Hepatocyte (in vitro differentiated cells): Measurements from ENCODE around the gene C5AR2. TPM values are rescaled to one million over a fixed set of nuclear protein-coding genes. Genes with fewer than 3 reads are reported as not detected.

ENCODE experiments used
- DNase-seq: peaks from one replicate; pipeline ENCODE4 v3.0.0-alpha.2; 2016; ENCODE audit warnings: low spot score
- H2AFZ ChIP-seq: fragments of 200-600 bp; sonication (generic); 2 replicates; pipeline ENCODE4 v1.6.0; 2016; ENCODE audit warnings: antibody characterized with exemption, mild to moderate bottlenecking
- H3K27ac ChIP-seq: fragments of 200-600 bp; sonication (generic); 2 replicates; pipeline ENCODE4 v1.5.1; 2016; ENCODE audit warnings: mild to moderate bottlenecking
- H3K27me3 ChIP-seq: fragments of 200-600 bp; sonication (generic); 2 replicates; pipeline ENCODE4 v1.6.1; 2016
- H3K36me3 ChIP-seq: fragments of 200-600 bp; sonication (generic); replicated peaks from 2 replicates; pipeline ENCODE4 v1.5.1; 2016; ENCODE audit warnings: low read depth; ENCODE audit not compliant: insufficient read depth
- H3K4me1 ChIP-seq: fragments of 200-600 bp; sonication (generic); 2 replicates; pipeline ENCODE4 v1.5.1; 2016; ENCODE audit warnings: mild to moderate bottlenecking, moderate library complexity; ENCODE audit not compliant: insufficient read depth
- H3K4me2 ChIP-seq: fragments of 200-600 bp; sonication (generic); 2 replicates; pipeline ENCODE4 v1.6.0; 2016
- H3K4me3 ChIP-seq: fragments of 200-600 bp; sonication (generic); 2 replicates; pipeline ENCODE4 v1.5.1; 2016; ENCODE audit warnings: mild to moderate bottlenecking
- H3K79me2 ChIP-seq: fragments of 200-600 bp; sonication (generic); 2 replicates; pipeline ENCODE4 v1.6.0; 2017; ENCODE audit warnings: mild to moderate bottlenecking
- H3K9me2 ChIP-seq: fragments of 200-600 bp; sonication (generic); replicated peaks from 2 replicates; pipeline ENCODE4 v1.6.0; 2017; ENCODE audit warnings: mild to moderate bottlenecking; ENCODE audit not compliant: insufficient read depth
- H3K9me3 ChIP-seq: fragments of 200-600 bp; sonication (generic); 2 replicates; pipeline ENCODE4 v1.5.1; 2016; ENCODE audit warnings: low read depth, mild to moderate bottlenecking
- H4K20me1 ChIP-seq: fragments of 200-600 bp; sonication (generic); 2 replicates; pipeline ENCODE4 v1.6.0; 2016; ENCODE audit warnings: mild to moderate bottlenecking; ENCODE audit not compliant: insufficient read depth, poor library complexity, severe bottlenecking
- EZH2 ChIP-seq: fragments of 200-600 bp; sonication (generic); IDR thresholded peaks from 2 replicates; pipeline ENCODE4 v1.6.1; 2016; ENCODE audit warnings: antibody characterized with exemption, mild to moderate bottlenecking, borderline replicate concordance
- EZH2phosphoT487 ChIP-seq: fragments of 200-600 bp; sonication (generic); IDR thresholded peaks from one replicate; pipeline ENCODE4 v1.6.1; 2018; ENCODE audit warnings: antibody characterized with exemption, mild to moderate bottlenecking, low read depth, moderate library complexity; ENCODE audit not compliant: unreplicated experiment, severe bottlenecking
- WGBS: methylation state at CpG from one replicate; pipeline ENCODE4 v1.1.6; 2016; ENCODE audit warnings: low lambda C conversion rate; ENCODE audit errors: missing lambda C conversion rate; 5-methylcytosine and 5-hydroxymethylcytosine counted together
- polyA plus RNA-seq: library from polyadenylated mRNA; unstranded; fragments of >200 nt; fragmentation: Nextera tagmentation; extraction: Ambion mirVana; gene quantifications from 2 replicates; pipeline ENCODE4 v1.2.1, GENCODE V29; 2016
- total RNA-seq: library from RNA; depleted of rRNA; stranded (reverse); fragments of >200 nt; gene quantifications from 2 replicates; pipeline ENCODE4 v1.2.3, GENCODE V29; 2014
- TF ChIP-seq, protein P1 (sequence below): fragments of 200-600 bp; sonication (generic); IDR thresholded peaks from 2 replicates; pipeline ENCODE4 v1.5.1; 2016; ENCODE audit warnings: antibody characterized with exemption, mild to moderate bottlenecking; ENCODE audit not compliant: poor library complexity

The C5AR2 gene
- total and polyA plus RNA-seq, 2 experiments from 2014 or later: 0.53 TPM; not detected in 1

DNA sequence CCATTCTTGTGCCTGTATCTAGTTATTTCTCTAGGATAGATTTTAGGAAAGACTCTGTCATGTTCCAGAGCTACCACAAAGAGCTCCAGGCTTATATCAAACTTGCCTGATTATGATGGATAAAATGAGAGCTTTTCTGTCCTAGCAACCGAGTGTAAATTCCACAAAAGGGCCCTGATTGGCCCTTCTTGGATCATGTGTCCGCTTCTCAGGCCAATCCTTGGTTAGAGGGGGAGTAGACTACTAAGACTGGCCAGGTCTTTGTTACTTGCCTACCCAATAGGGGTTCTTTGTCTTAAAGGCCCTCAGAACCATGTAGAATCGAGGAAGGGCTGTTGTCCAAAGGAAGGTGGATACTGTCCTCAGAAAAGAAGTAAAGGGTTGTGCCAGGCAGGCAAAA lies 19.6 kb downstream of the C5AR2 start:
- H2AFZ ChIP-seq: no peak overlapping the region
- TF ChIP-seq EZH2phosphoT487 (no peak), EZH2 (no peak)
- TF ChIP-seq, protein P1, sequence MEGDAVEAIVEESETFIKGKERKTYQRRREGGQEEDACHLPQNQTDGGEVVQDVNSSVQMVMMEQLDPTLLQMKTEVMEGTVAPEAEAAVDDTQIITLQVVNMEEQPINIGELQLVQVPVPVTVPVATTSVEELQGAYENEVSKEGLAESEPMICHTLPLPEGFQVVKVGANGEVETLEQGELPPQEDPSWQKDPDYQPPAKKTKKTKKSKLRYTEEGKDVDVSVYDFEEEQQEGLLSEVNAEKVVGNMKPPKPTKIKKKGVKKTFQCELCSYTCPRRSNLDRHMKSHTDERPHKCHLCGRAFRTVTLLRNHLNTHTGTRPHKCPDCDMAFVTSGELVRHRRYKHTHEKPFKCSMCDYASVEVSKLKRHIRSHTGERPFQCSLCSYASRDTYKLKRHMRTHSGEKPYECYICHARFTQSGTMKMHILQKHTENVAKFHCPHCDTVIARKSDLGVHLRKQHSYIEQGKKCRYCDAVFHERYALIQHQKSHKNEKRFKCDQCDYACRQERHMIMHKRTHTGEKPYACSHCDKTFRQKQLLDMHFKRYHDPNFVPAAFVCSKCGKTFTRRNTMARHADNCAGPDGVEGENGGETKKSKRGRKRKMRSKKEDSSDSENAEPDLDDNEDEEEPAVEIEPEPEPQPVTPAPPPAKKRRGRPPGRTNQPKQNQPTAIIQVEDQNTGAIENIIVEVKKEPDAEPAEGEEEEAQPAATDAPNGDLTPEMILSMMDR: no peak
- no peaks in the 10 kb centered on the region for H3K4me1 ChIP-seq
- no peaks in the 10 kb centered on the region for H4K20me1 ChIP-seq
- H3K4me2 ChIP-seq: no peak overlapping the region
- no peak overlapping the region for H3K27ac ChIP-seq
- 84% methylated on average over 3 of the region's 3 CpGs for WGBS
- DNase-seq: no peak
- no peaks in the 10 kb centered on the region for H3K9me3 ChIP-seq
- no peaks in the 10 kb centered on the region for H3K27me3 ChIP-seq
- peaks cover 28% of the 10 kb centered on the region for H3K79me2 ChIP-seq
- no peaks in the 10 kb centered on the region for H3K9me2 ChIP-seq
- H3K36me3 ChIP-seq: no peaks in the 10 kb centered on the region
- no peak overlapping the region for H3K4me3 ChIP-seq

DNA sequence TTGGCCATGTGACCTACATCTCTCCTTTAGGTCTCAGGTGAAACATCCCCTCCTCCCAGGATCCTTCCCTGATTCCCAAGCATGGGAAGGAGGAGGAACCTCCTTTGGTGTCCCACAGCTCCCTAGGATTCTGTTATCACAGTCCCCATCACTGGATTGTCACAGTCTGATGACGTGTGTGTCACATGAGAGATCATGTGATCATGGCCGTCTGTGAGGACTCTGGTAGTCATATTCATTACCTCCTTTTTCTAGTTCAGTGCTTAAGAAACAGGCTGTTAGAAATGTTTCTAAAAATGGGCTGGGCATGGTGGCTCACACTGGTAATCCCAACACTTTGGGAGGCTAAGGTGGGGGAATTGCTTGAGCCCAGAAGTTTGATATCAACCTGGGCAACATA lies 20.1 kb downstream of the C5AR2 start:
- no peak overlapping the region for H2AFZ ChIP-seq
- peaks cover 28% of the 10 kb centered on the region for H3K79me2 ChIP-seq

DNA sequence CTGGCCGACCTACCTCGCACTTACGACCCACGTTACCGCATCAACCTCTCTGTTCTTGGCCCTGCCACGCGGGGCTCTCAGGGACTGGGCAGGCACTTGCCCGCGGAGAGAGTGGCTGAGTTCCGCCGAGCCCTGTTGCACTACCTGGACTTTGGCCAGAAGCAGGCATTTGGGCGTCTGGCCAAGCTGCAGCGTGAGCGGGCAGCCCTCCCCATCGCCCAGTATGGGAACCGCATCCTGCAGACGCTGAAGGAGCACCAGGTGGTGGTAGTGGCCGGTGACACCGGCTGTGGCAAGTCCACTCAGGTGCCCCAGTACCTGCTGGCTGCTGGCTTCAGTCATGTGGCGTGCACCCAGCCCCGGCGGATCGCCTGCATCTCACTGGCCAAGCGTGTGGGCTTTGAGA lies 21.3 kb downstream of the C5AR2 start:
- Histone ChIP-seq H3K27me3 (no peaks in the 10 kb centered on the region), H3K9me3 (no peaks in the 10 kb centered on the region), H3K4me3 (no peak overlapping the region), H4K20me1 (no peaks in the 10 kb centered on the region), H3K27ac (no peak overlapping the region), H3K4me1 (no peaks in the 10 kb centered on the region), H3K79me2 (peaks cover 28% of the 10 kb centered on the region), H2AFZ (no peak overlapping the region), H3K9me2 (no peaks in the 10 kb centered on the region), H3K36me3 (no peaks in the 10 kb centered on the region), H3K4me2 (no peak overlapping the region)
- WGBS: 97% methylated on average over 24 of the region's 24 CpGs
- DNase-seq: no peak
- TF ChIP-seq, protein P1: no peak

More for the DNA sequence above, 20.1 kb downstream of the C5AR2 start:
- TF ChIP-seq, protein P1: no peak
- no peak for TF ChIP-seq EZH2
- TF ChIP-seq EZH2phosphoT487: no peak
- H3K27ac ChIP-seq: no peak overlapping the region
- H3K36me3 ChIP-seq: no peaks in the 10 kb centered on the region
- H3K4me3 ChIP-seq: no peak overlapping the region
- H3K4me2 ChIP-seq: no peak overlapping the region
- H4K20me1 ChIP-seq: no peaks in the 10 kb centered on the region
- no peak for DNase-seq
- H3K9me2 ChIP-seq: no peaks in the 10 kb centered on the region
- 84% methylated on average over 2 of the region's 2 CpGs for WGBS
- no peaks in the 10 kb centered on the region for H3K9me3 ChIP-seq
- H3K4me1 ChIP-seq: no peaks in the 10 kb centered on the region
- H3K27me3 ChIP-seq: no peaks in the 10 kb centered on the region

DNA sequence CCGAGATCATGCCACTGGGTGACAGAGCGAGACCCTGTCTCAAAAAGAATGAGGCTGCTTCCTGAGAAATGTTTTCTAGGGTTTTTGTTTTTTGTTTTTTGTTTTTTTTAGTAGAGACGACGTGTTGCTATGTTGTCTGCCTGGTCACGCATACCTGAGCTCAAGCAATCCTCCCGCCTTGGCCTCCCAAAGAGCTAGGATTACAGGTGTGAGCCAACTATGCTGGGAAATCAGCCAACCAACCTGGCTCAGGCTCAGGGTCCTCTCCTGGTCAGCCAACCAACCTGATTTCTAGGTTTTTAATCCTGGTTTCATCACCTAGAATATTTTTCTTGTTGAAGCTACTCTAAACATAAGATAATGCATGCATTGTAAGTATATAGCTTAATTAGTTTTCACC lies 24.9 kb downstream of the C5AR2 start:
- no peaks in the 10 kb centered on the region for H3K27me3 ChIP-seq
- no peak overlapping the region for H2AFZ ChIP-seq
- H3K36me3 ChIP-seq: no peaks in the 10 kb centered on the region
- peaks cover 7% of the 10 kb centered on the region for H3K79me2 ChIP-seq
- TF ChIP-seq, protein P1: no peak
- TF ChIP-seq EZH2 (no peak), EZH2phosphoT487 (no peak)
- no peaks in the 10 kb centered on the region for H3K9me3 ChIP-seq
- no peak overlapping the region for H3K4me2 ChIP-seq
- no peak overlapping the region for H3K27ac ChIP-seq
- H3K4me1 ChIP-seq: no peaks in the 10 kb centered on the region
- DNase-seq: no peak
- 97% methylated on average over 6 of the region's 6 CpGs for WGBS
- H3K9me2 ChIP-seq: no peaks in the 10 kb centered on the region
- no peaks in the 10 kb centered on the region for H4K20me1 ChIP-seq
- no peak overlapping the region for H3K4me3 ChIP-seq
